Renal cortex interstitium (tissue), 11 donors: ENCODE data around the gene ABCC4. TPM values are rescaled to one million over a fixed set of nuclear protein-coding genes. Genes with fewer than 3 reads are reported as not detected.

Experiments
- DNase-seq, 11 donors: peaks; one replicate each; pipeline ENCODE4 v3.0.0-alpha.2; 2013; ENCODE audit warnings: low read depth in 9 of 11, low spot score in 4 of 11; ENCODE audit errors: extremely low read depth in 1 of 11
- polyA plus RNA-seq, 3 donors: library from polyadenylated mRNA; unstranded; fragments of 120-200 nt; gene quantifications; one replicate each; pipeline ENCODE4 v1.2.1, GENCODE V29; 2013; ENCODE audit not compliant: insufficient read length in 3 of 3

The ABCC4 gene
- polyA plus RNA-seq, 3 donors: 17.5 to 25.1 (median 22.7) TPM

GRCh38 chr13:95111608-95112007 lies 189.6 kb downstream of the ABCC4 start:
- DNase-seq: no peak

DNA sequence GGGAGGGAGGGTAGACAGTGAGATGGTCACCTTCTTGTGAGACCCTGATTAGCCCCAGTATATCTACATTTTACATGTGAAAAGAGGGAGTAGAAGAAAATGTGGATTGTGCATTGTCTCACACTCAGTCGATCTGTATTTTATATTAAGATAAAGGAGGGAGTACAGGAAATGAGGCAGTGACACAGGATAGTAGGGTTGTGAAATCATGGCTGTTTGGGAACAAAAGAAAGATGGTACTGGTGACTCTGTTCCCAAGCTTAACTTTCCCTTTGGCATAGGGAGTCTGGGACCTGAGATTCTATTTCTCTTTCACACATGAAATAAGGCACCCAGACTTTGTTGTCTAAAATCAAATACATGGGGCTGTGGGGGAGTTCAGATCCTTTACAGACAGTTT lies 194.7 kb downstream of the ABCC4 start:
- DNase-seq: no peak

DNA sequence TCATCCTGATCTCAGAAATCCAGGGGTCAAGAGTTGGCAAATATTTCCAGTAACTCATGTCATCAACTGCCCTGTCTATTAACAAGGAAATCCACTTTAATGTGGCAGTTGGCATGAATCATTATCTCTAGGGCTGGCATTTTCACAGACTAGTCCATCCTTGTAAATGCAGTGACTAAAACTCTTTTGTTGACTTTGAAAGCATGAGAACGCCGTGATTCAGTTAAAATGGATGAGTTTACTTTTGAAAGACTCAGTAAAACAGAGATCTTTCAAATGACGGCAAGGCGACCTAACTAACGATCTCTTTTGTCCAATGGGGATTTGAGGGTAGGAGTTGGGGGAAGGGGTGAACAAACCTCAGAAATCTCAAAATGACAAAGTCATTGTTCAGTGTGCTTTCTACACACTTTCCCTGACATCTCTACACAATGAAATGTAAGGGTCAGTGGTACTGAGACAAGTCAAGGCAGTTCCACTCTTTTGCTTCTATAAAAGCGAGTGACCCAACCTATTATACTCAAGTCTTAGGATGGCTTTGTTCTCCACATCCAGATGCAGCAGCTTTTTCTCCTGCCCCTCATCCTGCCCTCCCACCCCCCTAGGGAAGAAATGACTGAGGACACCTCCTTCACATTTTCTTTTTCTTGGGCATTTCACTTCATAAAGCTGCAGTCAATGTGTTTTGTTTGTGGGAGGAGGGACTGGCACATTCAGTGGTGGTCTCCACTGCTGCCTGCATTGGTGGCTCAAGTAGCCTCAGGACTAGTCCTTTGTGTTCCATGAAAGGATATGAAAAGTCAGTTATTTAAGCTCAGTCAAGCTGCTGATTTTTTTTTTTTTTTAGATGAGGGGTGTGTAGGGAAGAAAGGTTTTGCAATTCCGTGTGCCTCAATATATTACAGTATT lies 200.5 kb downstream of the ABCC4 start:
- no peak for DNase-seq

GRCh38 chr13:95099541-95099940 lies 201.7 kb downstream of the ABCC4 start:
- DNase-seq: no peak

- DNase-seq: no peak
These were observed 202.3 kb downstream of the ABCC4 start for GRCh38 chr13:95098916-95099315.

DNA sequence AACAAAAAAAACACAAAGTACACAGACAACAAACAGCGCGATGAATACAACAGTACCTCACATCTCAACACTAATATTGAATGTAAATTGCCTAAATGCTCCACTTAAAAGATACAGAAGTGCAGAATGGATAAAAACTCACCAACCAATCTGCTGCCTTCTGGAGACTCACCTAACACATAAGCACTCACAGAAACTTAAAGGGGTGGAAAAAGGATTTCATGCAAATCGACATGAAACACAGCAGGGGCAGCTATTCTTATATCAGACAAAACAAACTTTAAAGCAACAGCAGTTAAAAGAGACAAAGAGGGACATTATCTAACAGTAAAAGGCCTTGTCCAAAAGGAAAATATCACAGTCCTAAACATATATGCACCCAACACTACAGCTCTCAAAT lies 209.5 kb downstream of the ABCC4 start:
- no peak for DNase-seq

- DNase-seq: no peak
These were observed 213.4 kb downstream of the ABCC4 start for GRCh38 chr13:95087746-95088305.

- no peak for DNase-seq
These were observed 214.5 kb downstream of the ABCC4 start for GRCh38 chr13:95086761-95087160.

DNA sequence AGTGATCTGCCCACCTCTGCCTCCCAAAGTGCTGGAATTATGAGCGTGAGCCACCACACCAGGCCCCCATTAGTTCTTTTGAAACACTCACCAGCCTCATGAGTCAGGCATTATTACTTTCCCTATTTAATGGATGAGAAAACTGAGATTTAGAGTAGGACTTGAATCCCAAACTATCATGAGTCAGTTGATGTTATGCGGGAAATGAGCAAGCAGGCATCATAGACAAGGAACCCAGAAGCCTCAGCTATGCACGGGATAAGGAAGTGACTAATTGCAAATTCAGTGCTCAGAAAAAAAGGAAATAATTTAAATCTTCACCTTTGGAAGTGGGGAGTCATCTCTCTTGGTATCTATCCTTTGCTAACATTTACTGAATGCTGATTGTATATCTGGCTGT lies 217.5 kb downstream of the ABCC4 start:
- DNase-seq: no peak

DNA sequence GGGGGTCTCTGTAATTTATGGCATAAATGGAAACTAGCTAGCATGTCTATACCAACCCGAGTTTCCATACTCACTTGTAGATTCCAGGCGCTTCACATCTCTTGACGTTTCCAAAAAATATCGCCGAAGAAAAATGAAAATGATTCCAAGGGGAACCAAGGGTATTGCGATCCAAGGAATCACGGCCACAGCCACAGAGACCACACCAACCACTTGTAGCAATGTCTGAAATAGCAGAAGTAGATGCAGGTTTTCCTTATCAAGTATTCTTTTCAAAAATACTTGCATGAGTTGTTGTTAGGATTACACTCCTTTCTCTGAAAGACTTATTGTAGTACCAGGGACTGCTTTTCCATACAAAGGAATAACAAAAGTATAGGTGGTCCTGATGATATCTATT lies 218.2 kb downstream of the ABCC4 start:
- no peak for DNase-seq

DNA sequence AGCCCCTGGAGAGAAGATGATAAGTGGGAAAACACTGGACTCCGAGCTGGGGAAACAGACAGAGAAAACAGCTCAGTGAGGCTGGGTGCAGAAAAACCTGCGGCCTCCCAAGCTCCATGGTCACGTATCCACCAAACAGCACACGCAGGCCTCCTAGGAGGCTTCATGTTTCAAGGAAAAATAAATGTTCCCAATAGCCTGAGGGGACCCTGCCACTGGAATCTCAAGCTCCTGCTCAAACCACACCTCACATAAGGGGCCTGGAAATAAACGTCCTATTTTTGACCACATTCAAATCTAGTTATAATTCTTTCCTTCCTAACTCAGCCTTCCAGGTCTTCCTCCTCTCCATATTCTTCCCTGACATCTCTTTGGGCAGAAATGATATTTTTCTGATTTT lies 225.7 kb downstream of the ABCC4 start:
- DNase-seq: no peak

DNA sequence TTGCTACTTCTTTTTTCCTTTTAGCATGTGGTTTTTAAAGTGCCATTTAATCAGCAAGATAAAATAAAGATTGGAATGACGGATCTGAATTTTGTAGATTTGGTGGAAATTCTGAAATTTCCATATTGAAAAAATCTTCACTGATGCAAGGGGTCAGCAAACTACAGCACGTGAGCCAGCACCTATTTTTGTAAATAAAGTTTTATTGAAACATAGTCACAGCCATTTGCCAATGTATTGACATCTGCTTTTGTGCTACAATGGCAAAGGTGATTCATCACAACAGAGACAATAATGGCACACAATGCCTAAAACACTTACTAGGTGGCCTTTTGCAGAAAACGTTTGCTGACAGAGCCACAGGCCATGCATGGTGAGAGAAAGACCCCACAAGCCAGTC lies 226.4 kb downstream of the ABCC4 start:
- no peak for DNase-seq

- no peak for DNase-seq
These were observed 227.4 kb downstream of the ABCC4 start for GRCh38 chr13:95073747-95074311.

GRCh38 chr13:95067303-95067702 lies 233.9 kb downstream of the ABCC4 start:
- DNase-seq: no peak

GRCh38 chr13:95060014-95060519 lies 241.2 kb downstream of the ABCC4 start:
- DNase-seq: no peak

GRCh38 chr13:95059306-95059705 lies 241.9 kb downstream of the ABCC4 start:
- no peak for DNase-seq

- DNase-seq: no peak
These were observed 242.6 kb downstream of the ABCC4 start for GRCh38 chr13:95058680-95059079.

- DNase-seq: no peak
These were observed 245.0 kb downstream of the ABCC4 start for GRCh38 chr13:95056266-95056665.

DNA sequence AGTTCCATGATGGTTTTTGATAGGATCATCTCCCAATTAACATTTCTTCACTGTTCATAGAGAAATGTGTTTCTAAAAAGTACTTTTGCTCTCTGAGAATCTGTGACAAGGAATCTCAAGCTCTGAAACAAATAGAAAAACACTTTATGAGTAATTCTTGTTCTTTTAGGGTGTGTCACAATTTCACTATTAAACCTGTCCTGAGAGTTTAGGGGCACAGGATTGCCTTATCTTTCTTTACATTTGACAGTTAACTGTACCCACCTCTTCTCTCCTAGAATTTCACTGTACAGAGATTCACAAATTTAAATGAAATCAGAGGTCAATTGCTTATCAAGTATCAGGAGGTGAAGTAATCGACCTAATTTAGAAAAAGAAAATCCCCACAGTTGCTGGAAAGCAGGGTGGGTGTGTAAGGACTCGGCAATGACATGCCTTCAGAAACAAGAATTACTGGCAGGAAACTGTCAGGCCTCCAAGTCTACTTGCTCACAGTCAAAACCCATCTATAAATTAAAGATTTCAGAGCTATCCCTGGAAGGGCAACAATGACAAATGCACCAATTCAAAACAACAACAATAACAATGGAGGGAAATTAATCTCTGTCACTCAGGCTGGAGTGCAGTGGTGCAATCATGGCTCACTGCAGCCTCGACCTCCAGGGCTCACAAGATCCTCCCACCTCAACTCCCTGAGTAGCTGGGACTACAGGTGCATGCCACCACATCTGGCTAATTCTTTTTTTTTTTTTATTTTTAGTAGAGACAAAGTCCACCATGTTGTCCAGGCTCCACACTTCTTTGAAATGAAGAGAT lies 250.2 kb downstream of the ABCC4 start:
- DNase-seq: no peak
